GM23338 (cell line): ENCODE results near the gene ARMH1. TPM values are rescaled to one million over a fixed set of nuclear protein-coding genes. Genes with fewer than 3 reads are reported as not detected.

Experiments
- CREB1 ChIP-seq: fragments of 250-450 bp; sonication (Bioruptor Pico); IDR thresholded peaks from 2 replicates; pipeline ENCODE4 v1.5.0; 2020; ENCODE audit warnings: low read depth, mild to moderate bottlenecking, moderate library complexity
- CTCF ChIP-seq, 2 experiments: fragments of 200-600 bp in 1 of 2; sonication (generic) in 1 of 2; conservative IDR thresholded peaks; 2 replicates each; pipeline versions ENCODE4 v1.5.1 to v1.6.1; 2016 to 2017; ENCODE audit warnings: antibody characterized with exemption in 2 of 2, low read depth in 2 of 2, mild to moderate bottlenecking in 2 of 2, moderate library complexity in 1 of 2
- ETS1 ChIP-seq: IDR thresholded peaks from 2 replicates; pipeline ENCODE4 v1.6.1; 2016; ENCODE audit warnings: antibody characterized with exemption
- EZH2 ChIP-seq: fragments of 200-600 bp; sonication (generic); IDR thresholded peaks from one replicate; pipeline ENCODE4 v1.8.0; 2017; ENCODE audit warnings: antibody characterized with exemption, mild to moderate bottlenecking, low read depth; ENCODE audit not compliant: unreplicated experiment
- JUNB ChIP-seq: IDR thresholded peaks from one replicate; pipeline ENCODE4 v1.6.1; 2016; ENCODE audit warnings: antibody characterized with exemption; ENCODE audit not compliant: unreplicated experiment
- NANOG ChIP-seq: IDR thresholded peaks from 2 replicates; pipeline ENCODE4 v1.6.1; 2016; ENCODE audit warnings: antibody characterized with exemption, borderline replicate concordance
- POLR2AphosphoS5 ChIP-seq: IDR thresholded peaks from 2 replicates; pipeline ENCODE4 v1.6.1; 2016; ENCODE audit warnings: antibody characterized with exemption, low read depth
- STAT1 ChIP-seq: IDR thresholded peaks from one replicate; pipeline ENCODE4 v1.6.1; 2016; ENCODE audit warnings: antibody characterized with exemption; ENCODE audit not compliant: unreplicated experiment
- ZNF462 ChIP-seq: fragments of 250-450 bp; sonication (Bioruptor Pico); IDR thresholded peaks from 2 replicates; pipeline ENCODE4 v1.5.0; 2020; ENCODE audit warnings: mild to moderate bottlenecking, moderate library complexity
- polyA plus RNA-seq: library from polyadenylated mRNA; unstranded; fragments of >200 nt; fragmentation: Nextera tagmentation; extraction: Ambion mirVana; gene quantifications from 2 replicates; pipeline ENCODE4 v1.2.1, GENCODE V29; 2016
- total RNA-seq: library from RNA; depleted of rRNA; stranded (reverse); fragments of >200 nt; shearing (Covaris generic); gene quantifications from 2 replicates; pipeline ENCODE4 v1.2.3, GENCODE V29; 2014

The ARMH1 gene
- total and polyA plus RNA-seq, 2 experiments from 2014 or later = 0.31 TPM; not detected in 1

- TF ChIP-seq ZNF462 (CRISPR knock-in tag) (no peak), POLR2AphosphoS5 (no peak), CREB1 (CRISPR knock-in tag) (no peak), EZH2 (no peak), JUNB (no peak), STAT1 (no peak), NANOG (no peak), ETS1 (no peak), CTCF (conservative IDR thresholded peaks at IDR 0.05; ENCODE audit: low read depth in 2 of 2) (no peak)
Observed at GRCh38 chr1:44696789-44697345, 22.4 kb downstream of the ARMH1 start (continued).
